B cell (primary cell): ENCODE measurements around the gene PSMD2. TPM values are rescaled to one million over a fixed set of nuclear protein-coding genes. Genes with fewer than 3 reads are reported as not detected.

Experiments used
- ATAC-seq: fragments of 200-7000 bp; cut with Tn5 transposase; one replicate; pipeline ENCODE4 v1.10.0; 2021; ENCODE audit warnings: low read depth, mild to moderate bottlenecking, moderate number of reproducible peaks, moderate library complexity
- CTCF ChIA-PET: fragments of 350-600 bp; sonication (Branson Sonifier 250); formaldehyde crosslinking; loops from one replicate; lab custom pipeline; 2021; ENCODE audit warnings: antibody characterized with exemption, inconsistent platforms; lab: Charles Lee
- POLR2A ChIA-PET: fragments of 350-600 bp; sonication (Branson Sonifier 250); formaldehyde crosslinking; loops from one replicate; lab custom pipeline; 2021; ENCODE audit warnings: antibody characterized with exemption; lab: Charles Lee
- DNase-seq: peaks from one replicate; pipeline ENCODE4 v3.0.0; 2013
- H2AFZ ChIP-seq: 2 replicates; pipeline ENCODE4 v1.6.1; 2012; ENCODE audit warnings: mild to moderate bottlenecking, low read depth, low read length; ENCODE audit not compliant: insufficient read depth, poor library complexity, severe bottlenecking
- H3K27ac ChIP-seq, 2 donors: 1 replicate in 1 of 2; 2 replicates in 1 of 2; pipeline ENCODE4 v1.5.1; 2012 to 2013; ENCODE audit warnings: low read length in 2 of 2, mild to moderate bottlenecking in 2 of 2, moderate library complexity in 1 of 2
- H3K27me3 ChIP-seq, 4 experiments: fragments of 200-600 bp in 1 of 4; sonication (generic) in 1 of 4; replicated peaks in 1 of 4; 1 replicate in 2 of 4; 2 replicates in 2 of 4; pipeline versions ENCODE4 v1.6.1 to v1.7.0; 2013 to 2016; ENCODE audit warnings: low read length in 3 of 4, mild to moderate bottlenecking in 2 of 4, mixed read lengths in 1 of 4, moderate library complexity in 1 of 4; ENCODE audit not compliant: insufficient read depth in 4 of 4, control insufficient read depth in 3 of 4; ENCODE audit errors: control extremely low read depth in 1 of 4
- H3K36me3 ChIP-seq, 2 experiments: replicated peaks in 1 of 2; 1 replicate in 1 of 2; 2 replicates in 1 of 2; pipeline versions ENCODE4 v1.6.1 to v1.7.1; 2013; ENCODE audit warnings: low read length in 1 of 2; ENCODE audit not compliant: insufficient read depth in 2 of 2, control insufficient read depth in 1 of 2; ENCODE audit errors: control extremely low read depth in 1 of 2, extremely low read depth in 1 of 2
- H3K4me1 ChIP-seq, 2 donors: fragments of 200-600 bp in 1 of 2; sonication (generic) in 1 of 2; 1 replicate in 1 of 2; 2 replicates in 1 of 2; pipeline versions ENCODE4 v1.5.1 to v1.6.1; 2013 to 2017; ENCODE audit warnings: low read length in 2 of 2; ENCODE audit not compliant: control insufficient read depth in 2 of 2, insufficient read depth in 2 of 2
- H3K4me2 ChIP-seq: replicated peaks from 2 replicates; pipeline ENCODE3; 2012; ENCODE audit warnings: mild to moderate bottlenecking, low read depth, low read length; ENCODE audit not compliant: poor library complexity, severe bottlenecking
- H3K4me3 ChIP-seq, 5 experiments: fragments of 200-600 bp in 1 of 5; sonication (generic) in 1 of 5; 1 replicate in 3 of 5; 2 replicates in 2 of 5; pipeline versions ENCODE4 v1.5.1 to v1.7.0; 2011 to 2016; ENCODE audit warnings: low read length in 4 of 5, mild to moderate bottlenecking in 4 of 5, low read depth in 2 of 5, control low read depth in 1 of 5, moderate library complexity in 1 of 5; ENCODE audit not compliant: insufficient read depth in 1 of 5; ENCODE audit errors: control extremely low read depth in 1 of 5, extremely low read depth in 1 of 5
- H3K79me2 ChIP-seq: fragments of 200-600 bp; sonication (generic); one replicate; pipeline ENCODE4 v1.6.0; 2016; ENCODE audit warnings: low read length; ENCODE audit not compliant: control insufficient read depth, insufficient read depth
- H3K9ac ChIP-seq: fragments of 200-600 bp; sonication (generic); 2 replicates; pipeline ENCODE4 v1.6.1; 2017; ENCODE audit warnings: mild to moderate bottlenecking, low read length, moderate library complexity
- H3K9me3 ChIP-seq, 3 donors: one replicate each; pipeline versions ENCODE4 v1.6.1 to v1.7.1; 2013; ENCODE audit warnings: low read length in 2 of 3; ENCODE audit not compliant: control insufficient read depth in 2 of 3, insufficient read depth in 1 of 3; ENCODE audit errors: control extremely low read depth in 1 of 3
- H4K20me1 ChIP-seq: 2 replicates; pipeline ENCODE4 v1.6.0; 2012; ENCODE audit warnings: mild to moderate bottlenecking, low read length; ENCODE audit not compliant: insufficient read depth, control insufficient read depth, poor library complexity, severe bottlenecking
- H3K27ac Mint-ChIP-seq: one replicate; pipeline ENCODE4 v1.8.0; 2021; ENCODE audit warnings: mixed read lengths
- H3K27me3 Mint-ChIP-seq: one replicate; pipeline ENCODE4 v1.8.0; 2021; ENCODE audit warnings: mixed read lengths
- H3K4me1 Mint-ChIP-seq: one replicate; pipeline ENCODE4 v1.8.0; 2021; ENCODE audit warnings: mixed read lengths
- H3K4me3 Mint-ChIP-seq: one replicate; pipeline ENCODE4 v1.8.0; 2021; ENCODE audit warnings: mixed read lengths
- H3K9me3 Mint-ChIP-seq: one replicate; pipeline ENCODE4 v1.8.0; 2022; ENCODE audit warnings: mixed read lengths; ENCODE audit not compliant: insufficient read depth
- EZH2 ChIP-seq: IDR thresholded peaks from 2 replicates; pipeline ENCODE4 v1.6.1; 2012; ENCODE audit warnings: borderline replicate concordance, low read depth, mild to moderate bottlenecking, moderate library complexity, low read length; ENCODE audit not compliant: insufficient read depth, poor library complexity, severe bottlenecking
- WGBS: methylation state at CpG from one replicate; pipeline ENCODE4 v1.1.5; 2013; ENCODE audit warnings: missing lambda C conversion rate; ENCODE audit not compliant: insufficient coverage; 5-methylcytosine and 5-hydroxymethylcytosine counted together
- intact Hi-C: fragments of 100-400 bp; cut with micrococcal nuclease; formaldehyde crosslinking; loops from one replicate; pipeline ENCODE4 v1.10.0; 2022
- polyA plus RNA-seq: library from polyadenylated mRNA; depleted of rRNA; stranded (reverse); fragments of >200 nt; gene quantifications from 2 replicates; pipeline ENCODE4 v1.2.3, GENCODE V29; 2012
- total RNA-seq, 2 donors: library from RNA; stranded (reverse); fragments of 120-200 nt in 1 of 2; gene quantifications; 1 replicate in 1 of 2; 2 replicates in 1 of 2; pipeline versions ENCODE4 v1.2.3 to v1.2.4, GENCODE V29; 2013 to 2022
- TF ChIP-seq, protein P1 (sequence below): fragments of 200-600 bp; IDR thresholded peaks from one replicate; pipeline ENCODE4 v1.8.0; 2022; ENCODE audit warnings: antibody characterized with exemption, mild to moderate bottlenecking

Gene PSMD2
- total and polyA plus RNA-seq, 2 donors (not counting 1 experiment from before 2014, with no cell fraction given), result 79.4 to 140 TPM

- no peaks in the 10 kb centered on the region for H3K79me2 ChIP-seq
- POLR2A ChIA-PET, result interaction anchor here (0.6 kb wide), 1 partner anchor 43 kb away, joined by 5 read pairs; no protein-coding TSS in a partner anchor
- Mint-ChIP-seq H3K27me3 (peaks cover 28% of the 10 kb centered on the region), H3K4me1 (peaks cover 20% of the 10 kb centered on the region), H3K9me3 (no peaks in the 10 kb centered on the region), H3K4me3 (no peak overlapping the region), H3K27ac (peak overlapping the region; percentile 27)
- no peaks in the 10 kb centered on the region for H3K36me3 ChIP-seq
- TF ChIP-seq, protein P1, sequence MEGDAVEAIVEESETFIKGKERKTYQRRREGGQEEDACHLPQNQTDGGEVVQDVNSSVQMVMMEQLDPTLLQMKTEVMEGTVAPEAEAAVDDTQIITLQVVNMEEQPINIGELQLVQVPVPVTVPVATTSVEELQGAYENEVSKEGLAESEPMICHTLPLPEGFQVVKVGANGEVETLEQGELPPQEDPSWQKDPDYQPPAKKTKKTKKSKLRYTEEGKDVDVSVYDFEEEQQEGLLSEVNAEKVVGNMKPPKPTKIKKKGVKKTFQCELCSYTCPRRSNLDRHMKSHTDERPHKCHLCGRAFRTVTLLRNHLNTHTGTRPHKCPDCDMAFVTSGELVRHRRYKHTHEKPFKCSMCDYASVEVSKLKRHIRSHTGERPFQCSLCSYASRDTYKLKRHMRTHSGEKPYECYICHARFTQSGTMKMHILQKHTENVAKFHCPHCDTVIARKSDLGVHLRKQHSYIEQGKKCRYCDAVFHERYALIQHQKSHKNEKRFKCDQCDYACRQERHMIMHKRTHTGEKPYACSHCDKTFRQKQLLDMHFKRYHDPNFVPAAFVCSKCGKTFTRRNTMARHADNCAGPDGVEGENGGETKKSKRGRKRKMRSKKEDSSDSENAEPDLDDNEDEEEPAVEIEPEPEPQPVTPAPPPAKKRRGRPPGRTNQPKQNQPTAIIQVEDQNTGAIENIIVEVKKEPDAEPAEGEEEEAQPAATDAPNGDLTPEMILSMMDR, result no peak
- no peak for TF ChIP-seq EZH2
- H3K4me1 ChIP-seq, result peaks cover 20% of the 10 kb centered on the region in 2 donors
- intact Hi-C loops, result no loop called here
- peaks cover 0 to 32% (median 13%) of the 10 kb centered on the region in 4 experiments for H3K27me3 ChIP-seq
- H4K20me1 ChIP-seq, result peaks cover 7% of the 10 kb centered on the region
- no peak overlapping the region for H3K4me3 ChIP-seq
- ATAC-seq, result no peak
- CTCF ChIA-PET, result interaction anchor here (1.1 kb wide), 1 partner anchor 7 kb away, joined by 3 read pairs; the partner anchor contains the start of gene EEF1AKMT4
- H3K27ac ChIP-seq, result no peak overlapping the region
- no peak for DNase-seq
- H3K9me3 ChIP-seq, result peaks cover 0 to 4% (median 0%) of the 10 kb centered on the region in 3 donors
- H3K4me2 ChIP-seq, result no peak overlapping the region
- no peak overlapping the region for H3K9ac ChIP-seq
- H2AFZ ChIP-seq, result no peak overlapping the region
- 94% methylated on average over 16 of the region's 23 CpGs for whole genome bisulfite sequencing
Observed at GRCh38 chr3:184257083-184257915, 41.7 kb upstream of the PSMD2 start.

DNA sequence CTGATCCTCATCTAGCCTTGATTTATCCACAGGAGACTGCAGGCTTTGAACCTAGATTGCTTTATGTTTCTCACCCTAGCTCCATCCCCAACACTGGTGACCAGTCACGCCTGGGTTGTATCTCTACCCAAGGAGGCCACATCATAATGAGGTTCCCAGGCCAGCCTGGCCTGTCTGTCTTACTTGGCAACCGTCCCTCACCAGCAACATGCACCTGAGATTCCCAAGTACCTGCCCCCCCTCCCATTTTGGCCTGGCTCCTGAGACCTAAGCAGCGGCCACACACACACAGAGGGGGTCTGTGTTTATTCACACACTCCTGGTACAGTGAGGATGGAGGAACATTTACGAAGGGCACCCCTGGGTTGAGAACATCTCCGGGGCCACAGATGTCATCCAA lies 40.1 kb upstream of the PSMD2 start:
- Mint-ChIP-seq H3K27ac (no peak overlapping the region), H3K4me3 (peak overlapping the region; percentile 74), H3K4me1 (peaks cover 24% of the 10 kb centered on the region), H3K27me3 (peaks cover 33% of the 10 kb centered on the region), H3K9me3 (no peaks in the 10 kb centered on the region)
- intact Hi-C loops, result no loop called here
- H4K20me1 ChIP-seq, result peaks cover 7% of the 10 kb centered on the region
- POLR2A ChIA-PET, result no interaction called here
- 97% methylated on average over 4 of the region's 5 CpGs for WGBS
- H3K4me2 ChIP-seq, result no peak overlapping the region
- no peak overlapping the region for H3K4me3 ChIP-seq
- H3K79me2 ChIP-seq, result no peaks in the 10 kb centered on the region
- no peak overlapping the region for H2AFZ ChIP-seq
- no peak for TF ChIP-seq EZH2
- TF ChIP-seq, protein P1, result no peak
- no peak overlapping the region for H3K9ac ChIP-seq
- peaks cover 0 to 4% (median 0%) of the 10 kb centered on the region in 3 donors for H3K9me3 ChIP-seq
- CTCF ChIA-PET, result interaction anchor here (2.6 kb wide), 1 partner anchor 31 kb away, joined by 9 read pairs; no protein-coding TSS in a partner anchor
- H3K4me1 ChIP-seq, result peaks cover 27% of the 10 kb centered on the region in 2 donors
- H3K27me3 ChIP-seq, result peaks cover 0 to 48% (median 22%) of the 10 kb centered on the region in 4 experiments
- no peaks in the 10 kb centered on the region for H3K36me3 ChIP-seq
- H3K27ac ChIP-seq, result no peak overlapping the region
- no peak for DNase-seq
- ATAC-seq, result no peak
